GM18873 (cell line): ENCODE data around the gene HMGN2.

Experiments
- ATAC-seq: cut with Tn5 transposase; IDR thresholded peaks from one replicate; pipeline ENCODE4 v1.9.1; 2021; ENCODE audit warnings: mild to moderate bottlenecking, moderate library complexity, moderate number of reproducible peaks; ENCODE audit not compliant: unreplicated experiment, low FRiP score

Gene HMGN2

DNA sequence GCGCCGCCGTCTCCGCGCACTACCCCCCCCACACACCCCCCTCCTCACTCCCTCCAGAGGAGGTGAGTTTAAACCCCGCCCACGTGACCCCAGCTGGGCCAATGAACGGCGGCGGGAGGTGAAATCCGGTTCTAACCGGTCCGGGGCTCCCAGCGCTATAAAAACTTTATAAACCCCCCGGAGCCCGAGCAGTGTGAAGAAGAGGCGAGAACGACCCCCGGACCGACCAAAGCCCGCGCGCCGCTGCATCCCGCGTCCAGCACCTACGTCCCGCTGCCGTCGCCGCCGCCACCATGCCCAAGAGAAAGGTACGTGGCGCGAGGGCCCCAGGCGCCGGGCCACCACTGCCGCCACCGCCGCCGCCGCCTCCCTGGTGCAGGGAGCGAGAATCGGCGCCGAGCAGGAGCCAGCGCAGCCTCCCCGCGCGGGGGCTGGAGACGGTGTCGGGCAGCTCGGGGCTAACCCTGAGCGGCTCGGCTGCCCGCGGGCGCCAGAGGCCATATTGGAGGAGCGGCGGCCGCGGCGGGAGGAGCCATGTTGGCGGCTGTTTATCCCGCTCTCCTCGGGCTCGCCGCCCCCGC, at the start of gene HMGN2:
TSS of gene HMGN2 (plus strand) at position 121 of the 581 bp plus-strand sequence. CDS start at position 294, 173 bp downstream.
- peak; percentile 43 for ATAC-seq

DNA sequence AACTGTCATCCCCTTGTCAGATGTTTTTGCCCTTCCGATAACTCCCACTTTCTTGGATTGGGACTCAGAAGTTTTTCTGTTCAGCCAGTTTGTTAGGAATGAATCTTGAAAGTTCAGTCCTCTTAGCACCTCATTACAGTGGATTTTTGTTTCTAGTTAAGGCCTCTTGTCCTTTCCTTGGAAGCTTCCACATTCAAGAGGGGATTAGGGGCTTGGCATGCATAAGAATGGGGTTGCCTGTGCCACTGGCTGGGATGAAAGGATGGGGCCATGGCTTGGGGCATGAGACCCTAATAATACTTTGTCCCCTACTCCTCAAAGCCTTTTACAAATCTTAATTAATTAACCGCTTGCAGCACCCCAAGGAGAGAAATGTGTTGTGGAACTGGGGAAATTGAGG, 42.5 kb upstream of the HMGN2 start:
- ATAC-seq: no peak

DNA sequence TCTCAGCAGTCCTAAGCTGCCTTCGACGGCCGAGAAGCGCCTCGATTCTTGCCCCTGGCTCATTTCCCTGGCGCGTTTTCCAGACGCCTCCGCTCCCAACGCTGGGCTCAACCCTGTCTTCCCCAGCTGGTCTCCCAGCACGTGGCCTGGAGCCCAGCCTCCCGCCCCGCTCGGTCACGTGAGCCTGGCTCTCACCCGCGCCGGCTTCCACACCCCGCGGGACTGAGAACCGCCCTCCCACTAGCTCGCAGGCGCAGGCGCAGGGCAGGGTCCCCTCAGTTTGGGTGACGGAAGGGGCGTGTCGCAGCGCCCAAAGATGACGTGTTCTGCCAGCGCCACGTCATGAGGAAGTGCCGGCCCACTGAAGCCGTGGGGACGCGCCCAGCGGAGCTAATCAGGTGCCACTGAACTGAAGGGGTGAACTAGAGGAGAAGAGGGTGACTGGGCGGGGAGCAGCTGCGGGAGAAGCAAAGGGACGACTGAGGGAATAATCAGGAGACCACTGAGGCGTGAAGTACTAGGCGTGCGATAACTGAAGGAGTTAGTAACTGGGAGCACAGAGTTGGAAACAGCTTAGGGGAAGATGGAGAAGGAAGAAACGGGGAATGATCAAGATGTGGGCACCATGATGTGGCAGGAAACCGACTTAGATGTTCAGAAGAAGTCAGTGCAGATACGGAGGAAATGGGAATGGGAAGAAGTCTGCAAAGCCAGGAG, 40.1 kb upstream of the HMGN2 start, which contains the start of gene DHDDS:
TSS of gene DHDDS (plus strand) at position 343 of the 717 bp plus-strand sequence. CDS start 625 bp downstream, outside the sequence.
- peak; percentile 91 for ATAC-seq

DNA sequence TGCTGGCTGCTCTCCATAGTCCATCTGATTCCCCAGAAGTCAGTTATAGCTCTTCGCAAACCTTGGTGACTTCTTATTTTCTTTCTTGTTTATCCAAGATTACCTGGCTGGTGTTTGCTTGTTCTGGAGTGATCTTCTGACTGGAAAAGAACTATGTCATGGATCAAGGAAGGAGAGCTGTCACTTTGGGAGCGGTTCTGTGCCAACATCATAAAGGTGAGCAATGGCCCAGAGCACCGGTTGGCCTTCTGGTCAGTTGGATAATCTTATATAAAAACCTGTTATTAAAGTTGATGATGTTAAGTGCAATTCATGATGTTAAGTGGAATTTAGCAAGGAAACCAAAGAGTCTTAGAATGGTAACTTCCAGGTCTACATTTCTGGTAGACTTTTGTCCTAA, 39.4 kb upstream of the HMGN2 start:
- ATAC-seq: no peak

DNA sequence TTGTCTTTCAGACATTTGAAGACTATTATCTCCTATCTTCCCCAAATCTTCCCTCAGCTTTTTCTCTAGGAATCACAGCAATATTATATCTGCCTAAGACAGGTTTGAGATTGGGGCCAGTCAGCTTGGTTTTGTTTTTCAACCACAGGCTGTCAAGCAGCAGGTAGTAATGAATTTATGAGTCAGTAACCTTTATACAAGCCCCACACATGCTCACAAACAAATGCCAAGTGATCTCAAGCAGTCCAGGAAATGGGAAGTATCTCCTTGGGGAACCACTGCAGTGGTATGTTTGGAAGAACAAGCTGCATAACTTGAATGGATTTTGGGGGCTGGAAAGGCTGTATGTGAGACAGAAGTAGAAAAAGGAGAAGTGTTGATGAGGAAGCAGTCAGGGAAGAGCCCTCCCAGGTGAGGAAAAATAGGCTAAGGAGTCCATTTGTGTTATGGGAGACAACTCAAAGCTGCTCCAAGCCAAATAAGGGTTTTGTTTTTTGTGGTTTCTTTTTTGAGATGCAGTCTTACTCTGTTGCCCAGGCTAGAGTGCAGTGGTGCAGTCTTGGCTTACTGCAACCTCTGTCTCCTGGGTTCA, 38.0 kb upstream of the HMGN2 start:
- ATAC-seq: no peak

DNA sequence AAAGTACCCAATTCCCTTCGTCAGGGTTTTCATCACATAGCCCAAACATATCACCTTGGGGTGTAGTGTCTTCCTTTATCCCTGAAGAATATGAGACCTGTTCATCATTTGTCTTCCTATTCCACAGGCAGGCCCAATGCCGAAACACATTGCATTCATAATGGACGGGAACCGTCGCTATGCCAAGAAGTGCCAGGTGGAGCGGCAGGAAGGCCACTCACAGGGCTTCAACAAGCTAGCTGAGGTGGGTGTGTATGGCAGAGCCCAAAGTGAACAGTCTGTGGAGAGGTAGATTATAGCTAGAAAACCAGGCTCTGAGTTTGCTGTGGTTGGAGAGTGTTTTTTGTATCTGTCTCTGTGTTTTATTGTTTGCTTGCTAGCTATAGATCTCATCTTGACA, 34.2 kb upstream of the HMGN2 start:
- ATAC-seq: no peak

DNA sequence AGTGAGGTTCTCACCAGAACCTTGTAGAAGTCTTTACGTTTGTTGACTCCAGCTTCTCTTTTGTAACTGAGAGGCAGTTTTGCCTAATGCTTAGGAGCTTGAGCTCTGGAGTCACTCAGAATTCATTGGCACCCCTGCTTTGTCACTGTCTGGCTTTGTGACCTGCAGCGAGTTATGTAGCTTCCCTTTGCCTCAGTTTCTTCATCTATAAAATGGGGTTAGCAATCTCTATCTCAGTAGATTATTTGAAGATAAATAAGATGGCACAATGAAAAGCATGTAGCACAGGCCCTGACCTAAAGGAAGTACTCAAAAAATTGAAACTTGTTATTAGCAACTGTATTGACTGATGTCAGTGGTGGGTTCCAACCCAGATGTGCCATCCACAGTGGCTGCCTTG, 32.0 kb upstream of the HMGN2 start:
- ATAC-seq: no peak

DNA sequence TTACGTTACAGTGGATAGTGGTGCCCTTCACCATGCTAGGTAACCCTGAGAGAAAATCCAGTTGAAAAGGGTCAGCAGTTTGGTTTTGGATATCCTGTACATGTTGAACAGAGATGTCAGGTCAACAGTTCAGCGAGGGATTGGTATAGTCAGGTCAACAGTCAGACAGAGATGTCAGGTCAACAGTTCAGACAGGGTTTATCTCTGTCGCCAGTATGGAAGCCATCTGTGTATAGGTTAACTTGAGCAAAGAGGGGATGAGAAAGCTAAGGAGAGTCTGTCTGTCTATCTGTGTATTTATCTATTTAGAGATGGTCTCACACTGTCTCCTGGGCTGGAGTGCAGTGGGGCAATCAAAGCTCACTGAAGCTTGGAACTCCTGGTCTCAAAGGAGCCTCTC, 22.4 kb upstream of the HMGN2 start:
- no peak for ATAC-seq

DNA sequence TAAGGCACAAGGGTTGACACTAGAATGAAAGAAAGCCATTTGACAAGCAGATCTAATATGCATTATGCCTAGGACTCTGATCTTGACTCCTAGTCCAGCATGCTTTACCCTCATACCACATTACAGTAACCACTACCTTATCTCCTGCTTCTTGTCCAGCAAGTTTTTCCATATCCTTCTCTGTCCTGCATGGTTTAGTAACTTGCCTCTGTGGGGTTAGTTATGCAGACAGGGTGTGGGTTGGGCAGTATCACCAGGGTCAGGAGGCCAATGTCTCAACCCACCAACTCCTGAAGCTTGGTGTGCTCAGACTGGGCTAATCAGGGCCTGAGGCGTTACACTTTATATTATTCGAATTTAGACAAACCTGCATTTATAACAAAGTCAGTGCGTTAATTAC, 21.3 kb upstream of the HMGN2 start:
- no peak for ATAC-seq

DNA sequence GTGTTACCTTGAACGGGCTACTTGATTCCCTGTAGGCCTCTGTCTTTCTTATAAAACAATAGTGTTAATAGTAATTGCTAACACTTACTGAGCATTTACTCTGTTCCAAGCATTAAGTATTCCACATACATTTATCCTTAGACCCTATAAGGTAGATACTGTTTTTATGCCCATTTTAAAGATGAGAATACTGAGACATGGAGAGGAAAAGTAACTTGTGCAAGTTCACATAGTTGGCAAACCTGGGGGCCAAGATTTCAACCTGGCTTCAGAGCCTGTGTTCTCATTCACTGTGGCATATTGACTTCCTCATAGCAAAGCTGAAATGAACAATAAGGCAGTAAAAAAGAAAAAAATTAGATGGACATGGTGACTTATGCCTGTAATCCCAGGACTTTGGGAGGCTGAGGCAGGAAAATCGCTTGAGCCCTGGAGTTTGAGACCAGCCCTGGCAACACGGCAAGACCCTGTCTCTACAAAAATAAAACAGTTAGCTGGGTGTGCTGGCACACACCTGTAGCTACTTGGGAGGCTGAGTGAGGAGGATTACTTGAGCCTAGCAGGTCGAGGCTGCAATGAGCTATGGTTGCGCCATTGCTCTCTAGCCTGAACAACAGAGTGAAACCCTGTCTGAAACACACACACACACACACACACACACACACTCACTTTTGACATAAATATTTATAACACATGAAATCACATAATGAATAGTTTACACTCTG, 19.6 kb upstream of the HMGN2 start:
- no peak for ATAC-seq

DNA sequence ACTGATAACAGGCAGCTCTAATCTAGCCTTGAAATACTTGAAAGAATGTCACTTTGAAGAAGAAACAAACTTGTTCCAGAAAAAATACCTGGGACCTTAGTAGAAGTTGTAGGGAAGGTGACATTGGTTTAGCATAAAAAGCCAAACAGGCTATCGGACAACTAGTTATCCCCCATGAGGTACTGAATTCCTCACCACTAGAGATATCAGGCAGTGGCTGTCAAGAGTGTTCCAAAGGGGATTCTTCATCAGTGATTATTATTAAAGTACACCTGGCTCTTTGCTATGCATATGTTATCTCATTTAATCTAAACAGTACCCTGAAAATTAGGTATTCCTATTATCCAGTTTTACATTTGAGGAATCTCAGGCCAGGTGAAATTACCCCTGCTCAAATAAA, 13.1 kb upstream of the HMGN2 start:
- no peak for ATAC-seq

DNA sequence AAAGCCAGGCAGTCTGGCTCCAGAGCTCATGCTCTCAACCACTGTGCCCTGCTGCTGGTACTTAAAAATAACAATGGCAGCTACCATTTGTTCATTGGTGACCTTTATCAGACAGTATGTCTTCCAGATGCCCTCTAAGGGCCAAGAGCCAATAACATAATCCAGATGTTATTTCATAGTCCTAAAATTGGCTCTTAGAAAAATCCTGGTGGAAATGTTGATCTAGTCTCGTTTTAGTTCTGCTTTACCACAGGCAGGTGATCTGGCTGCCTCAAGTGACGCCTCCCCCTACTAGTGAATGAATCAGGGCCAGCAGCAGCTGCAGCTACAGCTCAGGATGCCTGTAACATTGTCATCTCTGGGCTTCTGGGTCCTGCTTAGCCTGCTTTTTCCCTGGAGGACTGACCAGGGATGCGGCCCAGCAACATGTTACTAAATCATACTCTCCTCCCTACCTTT, 12.6 kb upstream of the HMGN2 start:
- ATAC-seq: no peak

DNA sequence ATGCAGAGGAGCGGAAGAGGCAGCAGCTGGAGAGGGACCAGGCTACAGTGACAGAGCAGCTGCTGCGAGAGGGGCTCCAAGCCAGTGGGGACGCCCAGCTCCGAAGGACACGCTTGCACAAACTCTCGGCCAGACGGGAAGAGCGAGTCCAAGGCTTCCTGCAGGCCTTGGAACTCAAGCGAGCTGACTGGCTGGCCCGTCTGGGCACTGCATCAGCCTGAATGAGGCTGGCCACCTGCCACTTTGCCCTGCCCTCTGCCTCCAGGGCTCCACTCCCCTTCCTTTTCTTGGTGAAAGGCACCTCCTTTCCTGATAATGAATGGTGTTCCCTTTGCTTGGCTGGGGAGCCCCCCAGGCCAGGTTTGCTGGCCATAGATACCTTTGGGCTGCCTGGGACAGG, 3.3 kb upstream of the HMGN2 start:
- ATAC-seq: no peak

DNA sequence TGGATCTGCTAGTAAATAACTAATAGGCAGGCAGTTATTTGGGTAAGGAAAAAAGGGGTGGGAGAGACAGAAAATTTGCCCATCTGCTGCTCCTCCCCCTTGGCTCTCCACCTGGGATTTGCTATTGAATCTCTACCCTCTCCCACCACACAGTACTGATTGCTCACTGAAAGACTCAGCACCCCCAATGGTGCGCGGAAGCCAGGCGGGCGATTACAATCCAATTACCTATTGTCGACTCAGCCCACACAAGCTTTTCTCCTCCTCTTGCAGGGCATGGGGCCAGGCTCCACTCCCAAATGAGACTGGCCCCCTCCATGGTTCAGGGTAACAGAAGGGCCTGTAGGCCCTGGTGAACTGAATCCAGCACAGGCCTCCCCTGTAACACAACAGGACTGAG, 2.7 kb upstream of the HMGN2 start:
- ATAC-seq: no peak

DNA sequence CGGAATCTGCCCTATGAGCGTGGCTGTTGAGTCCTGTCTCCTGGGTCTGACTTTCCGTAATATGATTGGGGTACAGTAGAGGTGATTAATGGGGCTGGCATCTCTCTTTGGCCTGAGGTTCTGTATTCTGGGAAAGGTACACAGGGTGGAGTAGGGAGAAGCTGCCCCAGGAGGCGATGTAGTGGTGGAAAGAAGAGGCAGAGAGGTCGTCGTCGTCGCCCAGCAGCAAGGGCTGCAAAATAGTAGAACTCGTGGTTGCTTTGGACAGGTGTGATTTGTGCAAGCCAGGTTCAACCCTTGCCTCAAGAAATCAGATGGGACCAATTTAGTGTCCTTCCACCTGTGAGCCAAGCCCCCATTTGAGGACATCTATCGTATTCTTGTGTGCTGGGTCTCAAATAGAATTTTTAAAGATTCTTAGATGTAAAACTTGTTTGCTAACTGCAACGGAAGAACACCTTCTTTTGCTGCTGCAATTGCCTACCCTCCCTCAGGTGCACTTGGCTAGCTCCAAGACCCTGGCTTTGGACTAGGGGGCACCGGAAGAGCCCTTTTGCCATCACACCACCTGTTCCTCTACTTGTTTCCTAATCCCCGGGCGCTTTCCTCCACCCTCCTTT, 1.3 kb upstream of the HMGN2 start:
- ATAC-seq: no peak

DNA sequence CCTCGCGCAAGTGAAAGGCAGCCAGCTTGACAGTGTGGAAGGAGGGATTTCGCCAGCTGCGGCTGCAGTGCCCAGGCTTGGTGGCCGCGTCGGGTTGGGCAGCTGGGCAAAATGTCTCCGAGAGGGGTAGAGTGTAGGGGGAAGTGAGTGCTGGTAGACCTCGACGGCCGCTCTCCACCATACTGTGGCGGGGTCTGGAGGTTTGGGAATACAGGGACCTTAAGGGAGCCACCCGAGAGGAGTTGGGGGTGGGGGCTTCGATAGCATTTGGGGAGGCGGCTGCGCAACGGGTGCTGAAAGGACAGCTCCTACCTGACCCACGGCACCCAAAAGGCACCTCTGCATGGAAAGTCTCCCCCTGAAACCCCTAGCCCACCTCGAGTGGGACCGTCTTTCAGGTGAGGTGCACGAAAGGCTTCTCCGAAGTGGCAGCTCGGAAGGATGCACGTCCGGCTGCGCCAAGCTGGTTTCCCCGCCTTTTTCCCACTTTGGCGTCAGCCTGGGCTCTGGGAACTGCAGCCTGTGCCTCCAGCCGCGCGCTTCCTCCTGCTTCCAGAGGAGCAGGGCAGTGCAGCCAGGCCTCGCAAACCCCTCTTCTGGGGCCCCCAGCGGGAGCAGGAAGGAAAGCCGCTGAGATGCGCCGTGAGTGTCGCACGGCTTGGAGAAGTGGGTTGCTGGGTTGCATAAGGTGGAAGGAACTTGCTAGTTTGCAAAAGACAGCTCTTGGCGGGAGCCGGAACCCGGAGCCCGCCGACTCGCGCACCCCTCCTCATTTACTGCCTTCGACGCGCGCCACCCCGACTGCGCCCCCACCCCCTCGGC, 531 bp upstream of the HMGN2 start:
- no peak for ATAC-seq

DNA sequence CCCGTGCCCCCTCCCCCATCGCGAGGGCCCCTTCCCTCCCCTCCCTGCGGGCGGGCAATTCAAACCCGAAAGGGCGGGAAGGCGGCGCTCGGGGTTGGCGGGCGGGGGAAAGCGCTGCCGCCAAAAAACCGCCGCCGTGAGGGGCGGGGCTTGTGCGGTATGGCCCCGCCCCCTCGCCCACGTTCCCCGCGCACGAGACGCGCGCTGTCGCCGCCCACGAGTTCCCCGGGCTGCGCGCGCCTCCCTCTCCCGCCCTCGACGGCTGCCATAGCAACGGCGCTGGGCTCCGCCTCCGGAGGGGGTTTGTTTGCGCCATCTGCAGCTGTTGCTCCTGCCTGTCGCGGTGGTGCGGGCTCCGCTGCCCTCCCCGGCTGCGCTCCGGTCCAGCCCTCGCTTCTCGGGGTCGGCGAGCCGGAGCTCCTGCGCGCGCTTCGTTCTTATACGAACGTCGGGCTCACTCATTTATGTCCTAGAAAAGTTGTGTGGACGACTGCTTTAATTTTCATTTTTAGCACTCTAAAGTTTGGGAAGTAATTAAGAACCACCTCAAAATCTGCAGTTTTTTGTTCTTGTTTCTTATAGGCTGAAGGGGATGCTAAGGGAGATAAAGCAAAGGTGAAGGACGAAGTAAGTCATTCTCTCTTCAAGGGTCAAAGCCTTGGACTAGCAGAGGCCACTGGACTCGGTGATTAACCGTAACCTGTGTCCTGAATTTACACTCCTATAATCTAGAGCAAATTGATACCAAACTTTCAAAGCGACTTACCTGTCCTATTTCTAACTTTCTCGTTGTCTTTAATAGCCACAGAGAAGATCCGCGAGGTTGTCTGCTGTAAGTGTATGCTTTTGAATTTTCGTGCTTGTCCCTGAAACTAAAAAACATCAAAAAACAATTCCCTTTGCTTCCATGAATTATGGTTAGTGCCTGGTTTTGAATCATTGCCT, 933 bp downstream of the HMGN2 start:
- ATAC-seq: peak; percentile 52

DNA sequence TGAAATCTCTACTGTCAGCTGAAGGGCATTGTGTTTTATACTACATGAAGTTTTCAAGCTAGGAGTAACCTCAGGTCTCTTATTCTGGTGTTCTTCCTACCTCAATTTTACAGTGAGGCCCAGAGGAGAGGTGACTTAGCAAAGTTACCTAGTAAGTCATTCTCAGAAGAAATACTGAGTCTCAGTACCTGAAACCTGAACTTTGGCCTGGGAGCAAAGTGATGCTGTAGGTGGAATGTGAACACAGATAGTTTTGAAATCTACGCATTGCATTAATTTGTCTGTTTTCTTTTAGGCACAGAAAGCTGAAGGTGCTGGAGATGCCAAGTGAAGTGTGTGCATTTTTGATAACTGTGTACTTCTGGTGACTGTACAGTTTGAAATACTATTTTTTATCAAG, 2.6 kb downstream of the HMGN2 start:
- ATAC-seq: no peak

DNA sequence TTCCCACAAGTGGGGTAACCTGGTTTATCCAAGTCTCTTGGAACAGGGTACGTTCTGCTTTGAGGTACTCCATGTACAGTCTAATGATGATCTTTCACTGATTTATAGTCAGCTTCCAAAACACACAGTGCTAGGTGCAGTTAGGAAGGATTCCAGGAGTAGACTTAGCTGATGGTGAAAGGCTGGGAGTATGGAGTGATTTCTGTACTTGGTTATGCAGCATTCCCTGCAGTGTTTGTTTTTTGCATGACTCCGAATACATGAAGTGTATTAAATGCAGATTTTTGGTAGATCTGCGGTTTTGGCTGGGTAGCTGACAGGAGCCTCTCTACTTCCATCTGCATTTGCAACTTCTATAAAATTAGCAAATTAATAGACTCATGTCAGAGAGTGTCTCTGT, 3.7 kb downstream of the HMGN2 start:
- no peak for ATAC-seq
